Measurements from ENCODE around the gene FGF1. TPM values are rescaled to one million over a fixed set of nuclear protein-coding genes. Genes with fewer than 3 reads are reported as not detected.

FGF1 gene
- polyA plus RNA-seq, 5 donors, result 0.64 to 2.2 (median 1.5) TPM

GRCh38 chr5:142544071-142544753 is 141.7 kb downstream of the FGF1 start:
- no peak for DNase-seq

- DNase-seq, result peak; percentile 37 to 38
These were observed 143.0 kb downstream of the FGF1 start for GRCh38 chr5:142542906-142543305.

Other genes starting within 250 kb of the FGF1 start
- gene ARHGAP26, start 84.3 kb upstream of the FGF1 start, polyA plus RNA-seq (ENCODE audit: insufficient read depth in 1 of 5, insufficient read length in 5 of 5, low replicate concordance in 1 of 5), result 10 to 100 TPM in 4 of 5 donors, 1 to 10 TPM in 1; 7.8 to 16.4 (median 14.2) TPM

Measured in right lung (tissue), 5 donors.